Right cardiac atrium (tissue), 5 donors: ENCODE measurements around the gene ADGRV1. TPM values are rescaled to one million over a fixed set of nuclear protein-coding genes. Genes with fewer than 3 reads are reported as not detected.
A peak's percentile ranks its signal among the peaks of the same experiment; 100 is the strongest.
"Not testable (repeated sequence)": the region's sequence is repeated elsewhere in the genome, so short reads cannot be mapped to it uniquely, and the experiment has no call there.

Experiments
- ATAC-seq, 2 donors: fragments of 200-7000 bp; cut with Tn5 transposase; one replicate each; pipeline versions ENCODE4 v1.8.0 to v1.9.1; 2020; ENCODE audit warnings: moderate library complexity in 2 of 2, mild to moderate bottlenecking in 1 of 2
- DNase-seq, 3 donors: peaks; one replicate each; pipeline ENCODE4 v3.0.0-alpha.2; 2020
- H3K27ac ChIP-seq: one replicate; pipeline ENCODE4 v1.5.1; 2013; ENCODE audit warnings: mild to moderate bottlenecking, low read length, control low read depth, moderate library complexity
- H3K27me3 ChIP-seq: one replicate; pipeline ENCODE4 v1.6.1; 2013; ENCODE audit not compliant: control insufficient read depth, insufficient read depth
- H3K4me1 ChIP-seq: one replicate; pipeline ENCODE4 v1.6.1; 2013; ENCODE audit warnings: low read length; ENCODE audit not compliant: control insufficient read depth, insufficient read depth
- H3K4me3 ChIP-seq: one replicate; pipeline ENCODE4 v1.5.1; 2013; ENCODE audit warnings: low read length, control low read depth
- H3K9me3 ChIP-seq: one replicate; pipeline ENCODE4 v1.6.1; 2013; ENCODE audit warnings: low read length; ENCODE audit not compliant: control insufficient read depth
- WGBS: extraction: QIAGEN DNeasy Blood & Tissue Kit; methylation state at CpG from one replicate; pipeline ENCODE4 v1.1.7; 2013; 5-methylcytosine and 5-hydroxymethylcytosine counted together
- intact Hi-C, 4 donors: fragments of 100-400 bp; cut with DNase I; formaldehyde crosslinking; loops; one replicate each; pipeline versions ENCODE4 v1.11.0 to v1.14.0; 2022 to 2023
- polyA plus RNA-seq: library from polyadenylated mRNA; stranded (reverse); fragments of 200-250 nt; gene quantifications from one replicate; pipeline ENCODE4 v1.2.3, GENCODE V29; 2013
- total RNA-seq, 4 donors: library from RNA; stranded (reverse); fragmentation: NEBNext Ultra II Directional; extraction: Animal tissue kit (Norgen Biotek cat#: 25700); gene quantifications; one replicate each; pipeline ENCODE4 v1.2.1, GENCODE V29; 2021
- donor health status: healthy with polysubstance abuse.
- donor health status: DM: no; HTN: yes; CAD: no.
- donor health status: DM: no; HTN: no; CAD: no.
- donor health status: DM: no; HTN: yes; CAD: no; lungs with severe emphysema.
- donor health status: DM: yes; HTN: yes; CAD: no.

The ADGRV1 gene
- total and polyA plus RNA-seq, 5 donors: 0.05 to 1.1 (median 0.37) TPM

GRCh38 chr5:90809311-90810056 lies 250.9 kb downstream of the ADGRV1 start:
- 86% methylated on average over 4 of the region's 4 CpGs for WGBS
- intact Hi-C loops: no loop called here
- no peaks in the 10 kb centered on the region for H3K27me3 ChIP-seq
- no peaks in the 10 kb centered on the region for H3K4me1 ChIP-seq
- H3K9me3 ChIP-seq: no peaks in the 10 kb centered on the region
- no peak overlapping the region for H3K4me3 ChIP-seq
- H3K27ac ChIP-seq: no peak overlapping the region
- DNase-seq (no peak), ATAC-seq (peak in 1 of 2 donors; percentile 66)

- Histone ChIP-seq H3K4me3 (no peak overlapping the region), H3K4me1 (no peaks in the 10 kb centered on the region), H3K27me3 (no peaks in the 10 kb centered on the region), H3K9me3 (no peaks in the 10 kb centered on the region), H3K27ac (no peak overlapping the region)
- DNase-seq (no peak), ATAC-seq (no peak)
- intact Hi-C loops: no loop called here
- WGBS: 69% methylated on average over 4 of the region's 4 CpGs
Measured at GRCh38 chr5:90810211-90810610, 251.6 kb downstream of the ADGRV1 start.

GRCh38 chr5:90813392-90813791 lies 254.8 kb downstream of the ADGRV1 start:
- 95% methylated on average over 4 of the region's 4 CpGs for WGBS
- Histone ChIP-seq H3K4me1 (no peaks in the 10 kb centered on the region), H3K4me3 (no peak overlapping the region), H3K27ac (no peak overlapping the region), H3K27me3 (no peaks in the 10 kb centered on the region), H3K9me3 (no peaks in the 10 kb centered on the region)
- no peak for ATAC-seq
- DNase-seq: no peak
- intact Hi-C loops: no loop called here

- WGBS: 89% methylated on average over 25 of the region's 26 CpGs
- DNase-seq, ATAC-seq, H3K4me1 ChIP-seq, intact Hi-C loops, H3K27me3 ChIP-seq, H3K9me3 ChIP-seq, H3K27ac ChIP-seq, H3K4me3 ChIP-seq: not testable (repeated sequence)
Measured at GRCh38 chr5:90822062-90822461, 263.5 kb downstream of the ADGRV1 start.

GRCh38 chr5:90824436-90824835 lies 265.8 kb downstream of the ADGRV1 start:
- no peak overlapping the region for H3K4me3 ChIP-seq
- no peaks in the 10 kb centered on the region for H3K9me3 ChIP-seq
- H3K27ac ChIP-seq: no peak overlapping the region
- H3K27me3 ChIP-seq: no peaks in the 10 kb centered on the region
- WGBS: 82% methylated on average over 3 of the region's 3 CpGs
- no peaks in the 10 kb centered on the region for H3K4me1 ChIP-seq
- ATAC-seq (no peak), DNase-seq (no peak)
- intact Hi-C loops: no loop called here

GRCh38 chr5:90830058-90830457 lies 271.5 kb downstream of the ADGRV1 start:
- no peak for ATAC-seq
- intact Hi-C loops: no loop called here
- no peak overlapping the region for H3K4me3 ChIP-seq
- 72% methylated on average over 3 of the region's 3 CpGs for WGBS
- H3K27ac ChIP-seq: no peak overlapping the region
- no peaks in the 10 kb centered on the region for H3K9me3 ChIP-seq
- H3K27me3 ChIP-seq: no peaks in the 10 kb centered on the region
- no peaks in the 10 kb centered on the region for H3K4me1 ChIP-seq
- DNase-seq: no peak

- Histone ChIP-seq H3K4me1 (no peaks in the 10 kb centered on the region), H3K27ac (no peak overlapping the region), H3K4me3 (no peak overlapping the region), H3K9me3 (no peaks in the 10 kb centered on the region), H3K27me3 (no peaks in the 10 kb centered on the region)
- DNase-seq: no peak
- intact Hi-C loops: no loop called here
- WGBS: 79% methylated on average over 2 of the region's 2 CpGs
- ATAC-seq: no peak
Measured at GRCh38 chr5:90833753-90834152, 275.2 kb downstream of the ADGRV1 start.

GRCh38 chr5:90834711-90835110 lies 276.1 kb downstream of the ADGRV1 start:
- ATAC-seq: no peak
- intact Hi-C loops: no loop called here
- no peaks in the 10 kb centered on the region for H3K4me1 ChIP-seq
- H3K4me3 ChIP-seq: no peak overlapping the region
- no peaks in the 10 kb centered on the region for H3K27me3 ChIP-seq
- no peak overlapping the region for H3K27ac ChIP-seq
- DNase-seq: no peak
- H3K9me3 ChIP-seq: no peaks in the 10 kb centered on the region
- WGBS: 97% methylated on average over 3 of the region's 3 CpGs

- no peaks in the 10 kb centered on the region for H3K9me3 ChIP-seq
Measured at GRCh38 chr5:90843443-90843842, 284.8 kb downstream of the ADGRV1 start.

GRCh38 chr5:90844931-90845330 lies 286.3 kb downstream of the ADGRV1 start:
- ATAC-seq (no peak), DNase-seq (no peak)
- Histone ChIP-seq H3K27me3 (no peaks in the 10 kb centered on the region), H3K4me1 (no peaks in the 10 kb centered on the region), H3K4me3 (no peak overlapping the region), H3K27ac (no peak overlapping the region), H3K9me3 (no peaks in the 10 kb centered on the region)
- WGBS: 76% methylated on average over 5 of the region's 5 CpGs
- intact Hi-C loops: no loop called here

More at GRCh38 chr5:90843443-90843842, 284.8 kb downstream of the ADGRV1 start:
- WGBS: 73% methylated on average over 5 of the region's 5 CpGs
- Histone ChIP-seq H3K4me3 (no peak overlapping the region), H3K27ac (no peak overlapping the region), H3K4me1 (no peaks in the 10 kb centered on the region), H3K27me3 (no peaks in the 10 kb centered on the region)
- ATAC-seq: no peak
- no peak for DNase-seq
- intact Hi-C loops: no loop called here

- no peak for DNase-seq
- Histone ChIP-seq H3K4me3 (no peak overlapping the region), H3K9me3 (no peaks in the 10 kb centered on the region), H3K27ac (no peak overlapping the region), H3K4me1 (no peaks in the 10 kb centered on the region), H3K27me3 (no peaks in the 10 kb centered on the region)
- intact Hi-C loops: no loop called here
- 83% methylated on average over 7 of the region's 7 CpGs for WGBS
- ATAC-seq: no peak
Measured at GRCh38 chr5:90845723-90846554, 287.3 kb downstream of the ADGRV1 start.
